Activated CD4-positive, alpha-beta T cell treated with anti-CD3 and anti-CD28 coated beads, Interleukin-10, Interleukin-2, amounts not matched to agents 100 ng/mL and 50 ng/mL, durations not matched to agents 16 hours and 8 hours (primary cell): Measurements from ENCODE around the gene FUCA2.
A peak's percentile ranks its signal among the peaks of the same experiment; 100 is the strongest.

Source experiments
- DNase-seq: peaks from one replicate; pipeline ENCODE4 v3.0.0-alpha.2; 2020

Gene FUCA2

GRCh38 chr6:143510991-143511891, at the start of gene FUCA2:
FUCA2 (minus strand) TSS chr6:143511720; CDS start chr6:143511634, 86 bp downstream.
- peak; percentile 77 for DNase-seq

GRCh38 chr6:143561105-143561704, 49.7 kb upstream of the FUCA2 start:
- no peak for DNase-seq

- no peak for DNase-seq
These were observed 47.6 kb upstream of the FUCA2 start for GRCh38 chr6:143559051-143559660.

- DNase-seq: no peak
These were observed 45.0 kb upstream of the FUCA2 start for GRCh38 chr6:143556529-143556928.

GRCh38 chr6:143555582-143555981, 44.1 kb upstream of the FUCA2 start:
- DNase-seq: no peak

- peak; percentile 22 for DNase-seq
These were observed 43.6 kb upstream of the FUCA2 start for GRCh38 chr6:143555071-143555492.

DNA sequence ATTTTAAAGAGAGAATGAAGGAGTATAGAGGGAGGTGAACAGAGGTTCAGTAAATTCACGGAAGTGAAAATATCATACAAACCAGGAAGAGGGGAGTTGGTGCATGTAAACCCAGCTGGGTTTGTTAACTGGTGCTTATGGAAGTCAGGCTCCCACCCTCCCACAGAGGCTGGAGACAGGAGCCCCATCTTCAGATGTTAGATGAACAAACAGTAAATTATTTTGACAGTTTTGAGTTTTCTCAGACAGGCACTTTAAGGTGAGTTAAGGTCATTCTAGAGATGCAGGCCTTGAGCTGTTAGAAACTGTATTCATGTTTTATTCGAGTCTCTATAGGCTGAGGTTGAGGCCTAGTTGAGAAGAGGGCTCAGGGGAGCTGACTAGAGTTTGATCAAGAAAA, 41.8 kb upstream of the FUCA2 start:
- no peak for DNase-seq

- DNase-seq: no peak
These were observed 38.4 kb upstream of the FUCA2 start for GRCh38 chr6:143549949-143550268.

GRCh38 chr6:143549221-143549948, 37.9 kb upstream of the FUCA2 start:
- peak; percentile 82 for DNase-seq

DNA sequence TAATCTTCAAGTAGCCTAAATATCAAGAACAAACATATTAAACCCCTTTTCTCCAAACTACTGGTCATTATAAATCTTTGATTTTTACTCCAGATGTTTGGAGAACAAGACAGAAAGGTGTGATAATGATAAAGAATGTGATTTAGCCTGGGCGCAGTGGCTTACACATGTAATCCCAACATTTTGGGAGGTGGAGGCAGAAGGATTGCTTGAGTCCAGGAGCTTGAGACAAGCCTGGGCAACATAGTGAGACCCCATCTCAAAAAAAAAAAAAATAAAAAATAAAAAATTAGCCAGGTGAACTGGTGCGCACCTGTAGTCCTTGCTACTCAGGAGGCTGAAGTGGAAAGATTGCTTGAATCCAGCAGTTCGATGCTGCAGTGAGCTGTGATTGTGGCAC, 35.1 kb upstream of the FUCA2 start:
- DNase-seq: no peak

DNA sequence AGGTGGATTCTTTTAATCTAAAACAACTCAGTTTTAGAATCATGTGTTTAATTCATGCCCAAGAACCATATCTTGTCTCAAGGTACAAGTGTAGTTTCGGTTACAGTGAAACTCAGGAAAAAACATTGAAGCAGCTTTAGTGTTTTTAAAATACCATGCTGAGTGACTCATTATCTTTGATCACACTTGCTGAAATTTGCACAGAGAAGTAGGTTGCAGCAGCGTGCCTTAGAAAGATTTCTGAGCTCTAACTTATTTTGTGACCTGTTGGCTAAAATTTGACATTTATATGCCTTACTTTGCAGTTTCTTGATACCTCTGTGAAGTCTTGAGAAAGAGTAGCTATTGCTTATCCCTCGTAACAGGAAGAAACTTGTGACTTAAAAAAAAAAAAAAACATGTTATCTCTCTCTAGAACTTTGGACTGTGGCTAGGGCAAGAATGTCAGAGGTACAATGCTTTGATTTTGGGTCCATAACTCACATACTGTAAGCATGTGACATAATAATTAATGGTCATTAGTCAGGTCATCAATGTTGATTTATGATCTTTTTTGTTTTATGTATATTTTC, 34.5 kb upstream of the FUCA2 start:
- DNase-seq: peak; percentile 60

GRCh38 chr6:143545165-143545564, 33.6 kb upstream of the FUCA2 start:
- no peak for DNase-seq

- DNase-seq: no peak
These were observed 32.6 kb upstream of the FUCA2 start for GRCh38 chr6:143544011-143544696.

- no peak for DNase-seq
These were observed 31.9 kb upstream of the FUCA2 start for GRCh38 chr6:143543435-143543834.

DNA sequence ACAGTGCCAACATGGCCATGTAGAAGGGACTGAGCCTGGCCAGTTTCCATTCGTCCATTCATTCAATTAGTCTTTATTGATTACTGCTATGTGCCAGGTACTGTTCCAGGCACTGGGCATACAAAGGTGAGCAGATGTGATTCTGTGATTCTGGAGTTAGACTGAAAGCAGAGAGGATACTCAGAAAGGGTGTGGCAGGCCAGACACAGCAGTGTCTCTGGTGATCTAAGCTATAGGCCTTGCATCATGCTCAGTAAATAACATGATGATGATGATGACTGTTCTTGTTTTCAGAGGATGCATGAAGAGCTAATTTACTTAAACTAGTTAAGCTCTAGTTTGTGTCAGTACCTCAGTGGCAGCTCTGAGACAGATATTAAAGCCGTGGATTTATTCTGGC, 31.4 kb upstream of the FUCA2 start:
- peak; percentile 28 for DNase-seq

DNA sequence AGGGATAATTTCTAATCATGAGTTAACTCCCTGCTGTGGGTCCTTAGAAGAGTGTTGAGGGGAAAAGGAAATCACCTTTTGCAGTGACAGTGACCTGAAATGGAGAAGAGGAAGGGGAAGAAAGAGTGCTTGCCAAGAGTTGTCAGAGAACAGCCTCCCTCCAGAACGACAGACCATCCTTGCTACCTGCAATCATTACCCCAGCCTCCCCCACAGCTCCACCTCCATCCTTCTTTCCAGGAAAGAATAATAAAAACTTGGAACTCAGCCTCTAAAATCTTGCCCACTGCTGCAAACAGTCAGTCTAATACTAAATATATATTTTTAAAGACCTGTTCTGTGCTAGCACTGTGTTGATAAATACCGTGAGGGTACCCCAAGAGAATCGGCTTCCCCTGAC, 28.7 kb upstream of the FUCA2 start:
- DNase-seq: no peak

DNA sequence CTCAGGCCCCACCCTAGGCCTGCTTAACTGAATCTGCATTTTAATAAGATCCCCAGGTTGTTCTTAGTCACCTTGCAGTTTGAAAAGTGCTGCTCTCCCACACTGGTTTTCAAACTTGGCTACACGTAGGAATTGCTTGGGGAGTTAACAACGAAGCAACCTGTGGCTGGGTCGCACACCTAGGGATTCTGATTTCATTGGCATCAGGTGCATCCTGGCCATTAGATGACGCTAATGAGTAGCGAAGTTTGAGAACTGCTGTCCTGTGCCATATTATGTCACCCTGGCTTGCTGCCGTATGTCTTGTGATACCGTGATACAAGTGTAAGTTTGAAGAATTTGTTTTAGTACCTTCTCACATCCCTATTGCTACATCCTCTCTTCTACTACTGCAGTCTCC, 28.2 kb upstream of the FUCA2 start:
- peak; percentile 36 for DNase-seq

- DNase-seq: peak; percentile 42
These were observed 27.6 kb upstream of the FUCA2 start for GRCh38 chr6:143539106-143539505.

DNA sequence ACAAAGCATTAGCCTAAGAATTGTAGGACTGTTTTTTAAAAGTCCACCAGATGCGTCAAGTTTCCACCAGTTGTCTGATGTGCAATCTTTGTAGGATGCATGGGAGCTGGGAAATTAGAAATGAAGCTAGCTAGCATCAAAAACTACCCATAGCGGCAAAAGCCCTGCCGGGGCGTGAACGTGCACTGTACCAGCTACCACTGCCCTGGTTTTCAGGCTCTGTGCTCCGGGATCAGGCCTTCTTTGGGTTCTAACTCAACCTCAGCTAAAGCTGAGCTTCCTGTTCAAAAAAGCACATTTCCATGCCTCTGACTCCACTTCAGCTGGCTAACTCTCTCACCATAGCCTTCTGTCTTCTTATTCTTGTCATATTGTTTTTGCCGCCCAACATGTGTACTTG, 26.9 kb upstream of the FUCA2 start:
- peak; percentile 26 for DNase-seq

- peak; percentile 80 for DNase-seq
These were observed 25.6 kb upstream of the FUCA2 start for GRCh38 chr6:143536866-143537691.

- peak; percentile 68 for DNase-seq
These were observed 24.9 kb upstream of the FUCA2 start for GRCh38 chr6:143536461-143536865.
